IMR-90 (cell line): ENCODE data around the gene GABRP. TPM values are rescaled to one million over a fixed set of nuclear protein-coding genes. Genes with fewer than 3 reads are reported as not detected.

ENCODE experiments used
- ATAC-seq: fragments of 200-7000 bp; cut with Tn5 transposase; 2 replicates; pipeline ENCODE4 v1.9.1; 2020; ENCODE audit warnings: low read depth, mild to moderate bottlenecking, moderate library complexity
- BruUV-seq: library from RNA; stranded (reverse); fragments of 400-500 nt; replicated peaks from 2 replicates; lab custom pipeline; 2021; lab: Mats Ljungman, UMichigan
- CTCF ChIA-PET: fragments of 300-600 bp; formaldehyde crosslinking; extraction: SDS; loops from one replicate; lab custom pipeline; 2021; ENCODE audit warnings: antibody characterized with exemption; lab: Yijun Ruan, JAX
- POLR2A ChIA-PET: fragments of 300-600 bp; sonication (Branson Sonifier 250); formaldehyde crosslinking; loops from one replicate; lab custom pipeline; 2022; ENCODE audit warnings: antibody characterized with exemption; ENCODE audit not compliant: unreplicated experiment; lab: Charles Lee
- DNase-seq: peaks from one replicate; pipeline ENCODE4 v3.0.0; 2013
- H2AFZ ChIP-seq: replicated peaks from 2 replicates; pipeline ENCODE3; 2013; ENCODE audit warnings: low read length, mild to moderate bottlenecking; ENCODE audit not compliant: poor library complexity
- H2AK5ac ChIP-seq: 2 replicates; pipeline ENCODE4 v1.6.1; 2013; ENCODE audit warnings: low read depth, low read length, inconsistent platforms
- H2AK9ac ChIP-seq: replicated peaks from 2 replicates; pipeline ENCODE3; 2013; ENCODE audit warnings: mild to moderate bottlenecking, low read depth, low read length, moderate library complexity; ENCODE audit not compliant: poor library complexity
- H2BK120ac ChIP-seq: 2 replicates; pipeline ENCODE4 v1.6.1; 2013; ENCODE audit warnings: low read depth, low read length, inconsistent platforms
- H2BK15ac ChIP-seq: 3 replicates; pipeline ENCODE4 v1.6.1; 2013; ENCODE audit warnings: low read depth, low read length, inconsistent platforms
- H2BK20ac ChIP-seq: 2 replicates; pipeline ENCODE4 v1.6.1; 2013; ENCODE audit warnings: low read depth, mild to moderate bottlenecking, inconsistent platforms, low read length, moderate library complexity
- H2BK5ac ChIP-seq: 2 replicates; pipeline ENCODE4 v1.6.1; 2013; ENCODE audit warnings: mild to moderate bottlenecking, low read depth, low read length, inconsistent platforms; ENCODE audit not compliant: poor library complexity, severe bottlenecking
- H3K14ac ChIP-seq: replicated peaks from 2 replicates; pipeline ENCODE4 v1.6.1; 2013; ENCODE audit warnings: low read depth, low read length, inconsistent platforms
- H3K18ac ChIP-seq: 2 replicates; pipeline ENCODE4 v1.6.1; 2013; ENCODE audit warnings: low read depth, low read length, control low read depth
- H3K23ac ChIP-seq: 2 replicates; pipeline ENCODE4 v1.6.1; 2013; ENCODE audit warnings: low read depth, low read length, inconsistent platforms
- H3K27ac ChIP-seq: 2 replicates; pipeline ENCODE4 v1.5.1; 2013; ENCODE audit warnings: mild to moderate bottlenecking, control low read depth, low read length; ENCODE audit not compliant: insufficient read depth
- H3K27me3 ChIP-seq: 2 replicates; pipeline ENCODE4 v1.6.1; 2013; ENCODE audit warnings: low read length; ENCODE audit not compliant: control insufficient read depth, insufficient read depth
- H3K36me3 ChIP-seq: 2 replicates; pipeline ENCODE4 v1.6.1; 2013; ENCODE audit warnings: low read length, mixed read lengths; ENCODE audit not compliant: control insufficient read depth, insufficient read depth
- H3K4ac ChIP-seq: 2 replicates; pipeline ENCODE4 v1.6.1; 2013; ENCODE audit warnings: low read depth, low read length, inconsistent platforms
- H3K4me1 ChIP-seq: 2 replicates; pipeline ENCODE4 v1.6.1; 2013; ENCODE audit warnings: low read length, mixed read lengths; ENCODE audit not compliant: control insufficient read depth, insufficient read depth
- H3K4me2 ChIP-seq: 2 replicates; pipeline ENCODE4 v1.6.1; 2013; ENCODE audit warnings: low read depth, mild to moderate bottlenecking, control low read depth, low read length, moderate library complexity
- H3K4me3 ChIP-seq: 2 replicates; pipeline ENCODE4 v1.5.1; 2013; ENCODE audit warnings: low read depth, mild to moderate bottlenecking, control low read depth, low read length, moderate library complexity; ENCODE audit not compliant: insufficient read depth
- H3K56ac ChIP-seq: 2 replicates; pipeline ENCODE4 v1.6.1; 2013; ENCODE audit warnings: low read length, inconsistent platforms; ENCODE audit not compliant: insufficient read depth; ENCODE audit errors: extremely low read depth
- H3K79me1 ChIP-seq, 2 experiments: 2 replicates each; pipeline ENCODE4 v1.6.1; 2013; ENCODE audit warnings: low read length in 2 of 2, inconsistent platforms in 1 of 2, low read depth in 1 of 2
- H3K9ac ChIP-seq: 2 replicates; pipeline ENCODE4 v1.6.1; 2013; ENCODE audit warnings: low read depth, low read length, control low read depth
- H3K9me1 ChIP-seq: 2 replicates; pipeline ENCODE4 v1.6.1; 2013; ENCODE audit warnings: low read length, inconsistent platforms; ENCODE audit not compliant: insufficient read depth
- H3K9me3 ChIP-seq: 2 replicates; pipeline ENCODE4 v1.6.1; 2013; ENCODE audit warnings: low read length; ENCODE audit not compliant: control insufficient read depth, insufficient read depth
- H4K20me1 ChIP-seq: 2 replicates; pipeline ENCODE4 v1.6.1; 2013; ENCODE audit warnings: low read length, inconsistent platforms; ENCODE audit not compliant: insufficient read depth
- H4K5ac ChIP-seq: 2 replicates; pipeline ENCODE4 v1.6.1; 2013; ENCODE audit warnings: mild to moderate bottlenecking, low read depth, low read length, control low read depth
- H4K8ac ChIP-seq, 2 experiments: 2 replicates each; pipeline ENCODE4 v1.6.1; 2013; ENCODE audit warnings: low read depth in 2 of 2, low read length in 2 of 2, control low read depth in 1 of 2, inconsistent platforms in 1 of 2
- H4K91ac ChIP-seq: 2 replicates; pipeline ENCODE4 v1.6.1; 2013; ENCODE audit warnings: low read depth, low read length, inconsistent platforms; ENCODE audit not compliant: insufficient read depth
- BHLHE40 ChIP-seq: fragments of 150-350 bp; IDR thresholded peaks from 2 replicates; pipeline ENCODE4 v1.6.1; 2016; ENCODE audit warnings: mild to moderate bottlenecking, low read depth, low read length
- CEBPB ChIP-seq: IDR thresholded peaks from 2 replicates; pipeline ENCODE4 v1.6.1; 2012; ENCODE audit warnings: low read depth, low read length, improper control_type of control experiment
- CHD1 ChIP-seq: IDR thresholded peaks from 2 replicates; pipeline ENCODE4 v1.6.1; 2012; ENCODE audit warnings: low read depth, low read length, improper control_type of control experiment
- FOS ChIP-seq: fragments of 150-350 bp; IDR thresholded peaks from 2 replicates; pipeline ENCODE4 v1.6.1; 2016; ENCODE audit warnings: low read depth, low read length
- MAFK ChIP-seq: IDR thresholded peaks from 2 replicates; pipeline ENCODE4 v1.6.1; 2012; ENCODE audit warnings: low read depth, low read length, improper control_type of control experiment
- MAZ ChIP-seq: IDR thresholded peaks from 2 replicates; pipeline ENCODE4 v1.6.1; 2012; ENCODE audit warnings: low read depth, mild to moderate bottlenecking, low read length, improper control_type of control experiment, moderate library complexity, borderline replicate concordance
- NFE2L2 ChIP-seq: fragments of 150-350 bp; IDR thresholded peaks from 2 replicates; pipeline ENCODE4 v1.6.1; 2016; ENCODE audit warnings: low read depth, mild to moderate bottlenecking, low read length
- POLR2A ChIP-seq: IDR thresholded peaks from 2 replicates; pipeline ENCODE4 v1.6.1; 2012; ENCODE audit warnings: mild to moderate bottlenecking, low read depth, low read length
- RAD21 ChIP-seq: IDR thresholded peaks from 2 replicates; pipeline ENCODE4 v1.6.1; 2012; ENCODE audit warnings: low read length, improper control_type of control experiment
- RCOR1 ChIP-seq: IDR thresholded peaks from 2 replicates; pipeline ENCODE4 v1.6.1; 2012; ENCODE audit warnings: mild to moderate bottlenecking, low read length, improper control_type of control experiment; ENCODE audit not compliant: insufficient replicate concordance
- RFX5 ChIP-seq: IDR thresholded peaks from 2 replicates; pipeline ENCODE4 v1.8.0; 2012; ENCODE audit warnings: low read depth, mild to moderate bottlenecking, low read length, moderate library complexity
- SMC3 ChIP-seq: fragments of 150-350 bp; IDR thresholded peaks from 2 replicates; pipeline ENCODE4 v1.6.1; 2016; ENCODE audit warnings: low read depth, mild to moderate bottlenecking, antibody characterized with exemption, low read length, moderate library complexity
- WGBS, 2 experiments: methylation state at CpG; one replicate each; pipeline versions ENCODE4 v1.1.5 to v1.1.7; 2013; ENCODE audit warnings: missing lambda C conversion rate in 2 of 2; ENCODE audit not compliant: insufficient read length in 1 of 2; ENCODE audit errors: extremely low coverage in 2 of 2; 5-methylcytosine and 5-hydroxymethylcytosine counted together
- dilution Hi-C: fragments of 300-500 bp; cut with HindIII; formaldehyde crosslinking; loops from one replicate; pipeline ENCODE4 v1.14.3; 2018; ENCODE audit warnings: low sequenced_read_pairs; ENCODE audit not compliant: unreplicated experiment
- in situ Hi-C: fragments of 300-500 bp; cut with MboI; formaldehyde crosslinking; loops from 3 replicates; pipeline ENCODE4 v1.14.3; 2019; ENCODE audit warnings: low sequenced_read_pairs, inconsistent platforms, mixed read lengths
- intact Hi-C: fragments of 100-400 bp; cut with micrococcal nuclease; formaldehyde crosslinking; loops from 2 replicates; pipeline ENCODE4 v1.10.0; 2022
- polyA plus RNA-seq, 3 experiments: library from polyadenylated mRNA; depleted of rRNA; stranded (reverse); fragments of >200 nt; gene quantifications; 2 replicates each; pipeline ENCODE4 v1.2.3, GENCODE V29; 2012; ENCODE audit warnings: low replicate concordance in 1 of 3
- total RNA-seq: library from RNA; depleted of rRNA; stranded (reverse); fragments of >200 nt; gene quantifications from 2 replicates; pipeline ENCODE4 v1.2.3, GENCODE V29; 2012
- TF ChIP-seq, protein P1 (sequence below): fragments of 150-350 bp; IDR thresholded peaks from 2 replicates; pipeline ENCODE4 v1.6.1; 2017; ENCODE audit warnings: mild to moderate bottlenecking, antibody characterized with exemption, low read length, low read depth
- TF ChIP-seq, protein P2 (sequence below): fragments of 150-350 bp; IDR thresholded peaks from 2 replicates; pipeline ENCODE4 v1.6.1; 2016; ENCODE audit warnings: low read depth, mild to moderate bottlenecking, low read length, moderate library complexity, borderline replicate concordance
- TF ChIP-seq, protein P3 (sequence below): conservative IDR thresholded peaks from 2 replicates; pipeline ENCODE4 v1.5.1; 2012; ENCODE audit warnings: mild to moderate bottlenecking, low read depth, low read length, improper control_type of control experiment

GABRP gene
- total and polyA plus RNA-seq, 2 of the 4 experiments (the other 2 are of a cell fraction) = not detected

DNA sequence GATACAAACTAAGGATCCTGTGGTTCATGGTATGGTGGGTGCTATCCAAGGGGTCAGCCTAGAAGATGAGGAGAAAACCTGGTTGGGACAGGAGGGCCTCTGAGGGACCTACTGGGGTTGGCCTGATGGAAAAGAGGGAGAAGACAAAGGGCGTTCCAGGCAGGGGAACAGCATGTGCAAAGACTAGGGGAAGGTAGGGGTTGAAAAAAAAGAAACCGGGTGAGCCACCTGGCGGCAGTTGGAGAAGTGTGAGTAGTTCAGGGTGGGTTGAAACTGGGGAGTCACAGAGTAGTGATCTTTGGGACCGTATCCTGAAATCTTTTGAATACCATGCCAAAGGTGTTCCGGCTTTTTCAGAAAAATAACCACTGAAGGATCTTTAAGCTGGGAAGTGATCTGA, 8.7 kb upstream of the GABRP start:
- ChIA-PET CTCF (no interaction called here), POLR2A (no interaction called here)
- 92% methylated on average over 4 of the region's 5 CpGs; no CpG with 5 or more reads in 1 of the 2 experiments for WGBS, 2 experiments
- DNase-seq (no peak), ATAC-seq (no peak)
- Histone ChIP-seq H4K8ac (no peak overlapping the region), H4K20me1 (no peaks in the 10 kb centered on the region), H3K18ac (no peak overlapping the region), H2AFZ (no peak overlapping the region), H3K56ac (no peak overlapping the region), H3K4me2 (no peak overlapping the region), H2BK120ac (no peak overlapping the region), H3K27me3 (peaks cover 13% of the 10 kb centered on the region), H3K4me1 (no peaks in the 10 kb centered on the region), H3K9me1 (no peaks in the 10 kb centered on the region), H3K4ac (no peak overlapping the region), H3K9me3 (no peaks in the 10 kb centered on the region), H3K9ac (no peak overlapping the region), H3K79me1 (no peaks in the 10 kb centered on the region), H4K5ac (no peak overlapping the region), H2AK9ac (no peak overlapping the region), H2BK20ac (no peak overlapping the region), H4K91ac (no peak overlapping the region), H2AK5ac (no peak overlapping the region), H3K14ac (no peak overlapping the region), H3K27ac (no peak overlapping the region), H3K36me3 (no peaks in the 10 kb centered on the region), H2BK5ac (no peak overlapping the region), H2BK15ac (no peak overlapping the region), H3K23ac (no peak overlapping the region), H3K4me3 (no peak overlapping the region)
- no peak for TF ChIP-seq RFX5
- no peak for TF ChIP-seq CHD1
- TF ChIP-seq SMC3 = no peak
- TF ChIP-seq, protein P1, sequence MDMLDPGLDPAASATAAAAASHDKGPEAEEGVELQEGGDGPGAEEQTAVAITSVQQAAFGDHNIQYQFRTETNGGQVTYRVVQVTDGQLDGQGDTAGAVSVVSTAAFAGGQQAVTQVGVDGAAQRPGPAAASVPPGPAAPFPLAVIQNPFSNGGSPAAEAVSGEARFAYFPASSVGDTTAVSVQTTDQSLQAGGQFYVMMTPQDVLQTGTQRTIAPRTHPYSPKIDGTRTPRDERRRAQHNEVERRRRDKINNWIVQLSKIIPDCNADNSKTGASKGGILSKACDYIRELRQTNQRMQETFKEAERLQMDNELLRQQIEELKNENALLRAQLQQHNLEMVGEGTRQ = no peak
- TF ChIP-seq, protein P2, sequence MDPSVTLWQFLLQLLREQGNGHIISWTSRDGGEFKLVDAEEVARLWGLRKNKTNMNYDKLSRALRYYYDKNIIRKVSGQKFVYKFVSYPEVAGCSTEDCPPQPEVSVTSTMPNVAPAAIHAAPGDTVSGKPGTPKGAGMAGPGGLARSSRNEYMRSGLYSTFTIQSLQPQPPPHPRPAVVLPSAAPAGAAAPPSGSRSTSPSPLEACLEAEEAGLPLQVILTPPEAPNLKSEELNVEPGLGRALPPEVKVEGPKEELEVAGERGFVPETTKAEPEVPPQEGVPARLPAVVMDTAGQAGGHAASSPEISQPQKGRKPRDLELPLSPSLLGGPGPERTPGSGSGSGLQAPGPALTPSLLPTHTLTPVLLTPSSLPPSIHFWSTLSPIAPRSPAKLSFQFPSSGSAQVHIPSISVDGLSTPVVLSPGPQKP = no peak
- no peak for TF ChIP-seq RAD21
- no peak for TF ChIP-seq RCOR1
- no peak for TF ChIP-seq NFE2L2
- no peak for TF ChIP-seq BHLHE40
- TF ChIP-seq CEBPB = no peak
- no peak for TF ChIP-seq POLR2A
- TF ChIP-seq, protein P3, sequence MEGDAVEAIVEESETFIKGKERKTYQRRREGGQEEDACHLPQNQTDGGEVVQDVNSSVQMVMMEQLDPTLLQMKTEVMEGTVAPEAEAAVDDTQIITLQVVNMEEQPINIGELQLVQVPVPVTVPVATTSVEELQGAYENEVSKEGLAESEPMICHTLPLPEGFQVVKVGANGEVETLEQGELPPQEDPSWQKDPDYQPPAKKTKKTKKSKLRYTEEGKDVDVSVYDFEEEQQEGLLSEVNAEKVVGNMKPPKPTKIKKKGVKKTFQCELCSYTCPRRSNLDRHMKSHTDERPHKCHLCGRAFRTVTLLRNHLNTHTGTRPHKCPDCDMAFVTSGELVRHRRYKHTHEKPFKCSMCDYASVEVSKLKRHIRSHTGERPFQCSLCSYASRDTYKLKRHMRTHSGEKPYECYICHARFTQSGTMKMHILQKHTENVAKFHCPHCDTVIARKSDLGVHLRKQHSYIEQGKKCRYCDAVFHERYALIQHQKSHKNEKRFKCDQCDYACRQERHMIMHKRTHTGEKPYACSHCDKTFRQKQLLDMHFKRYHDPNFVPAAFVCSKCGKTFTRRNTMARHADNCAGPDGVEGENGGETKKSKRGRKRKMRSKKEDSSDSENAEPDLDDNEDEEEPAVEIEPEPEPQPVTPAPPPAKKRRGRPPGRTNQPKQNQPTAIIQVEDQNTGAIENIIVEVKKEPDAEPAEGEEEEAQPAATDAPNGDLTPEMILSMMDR = no peak
- no peak for TF ChIP-seq MAZ
- no peak for TF ChIP-seq FOS
- no peak for TF ChIP-seq MAFK
- in situ Hi-C loops (no loop called here), intact Hi-C loops (no loop called here), dilution Hi-C loops (no loop called here)
- no TSS peak for BruUV-seq
